Loucy (cell line): ENCODE results near the gene LHX5.

Experiments used
- H2AFZ ChIP-seq: fragments of 200-600 bp; sonication (generic); 2 replicates; pipeline ENCODE4 v1.6.0; 2016; ENCODE audit warnings: antibody characterized with exemption, mild to moderate bottlenecking, low read length, moderate library complexity
- H3F3A ChIP-seq: fragments of 200-600 bp; 2 replicates; pipeline ENCODE4 v1.6.0; 2016; ENCODE audit warnings: antibody characterized with exemption, low read depth, mild to moderate bottlenecking
- H3K27me3 ChIP-seq: fragments of 200-600 bp; sonication (generic); 2 replicates; pipeline ENCODE4 v1.6.1; 2014; ENCODE audit warnings: low read length, mild to moderate bottlenecking; ENCODE audit not compliant: insufficient read depth, poor library complexity, severe bottlenecking
- H3K36me3 ChIP-seq: fragments of 200-600 bp; sonication (generic); 2 replicates; pipeline ENCODE4 v1.6.1; 2016; ENCODE audit warnings: low read length; ENCODE audit not compliant: insufficient read depth
- H3K4me1 ChIP-seq: fragments of 200-600 bp; sonication (generic); 2 replicates; pipeline ENCODE4 v1.5.1; 2014; ENCODE audit warnings: low read length, mild to moderate bottlenecking; ENCODE audit not compliant: insufficient read depth, poor library complexity, severe bottlenecking
- H3K4me2 ChIP-seq: fragments of 200-600 bp; sonication (generic); 2 replicates; pipeline ENCODE4 v1.6.0; 2014; ENCODE audit warnings: antibody characterized with exemption, low read length, low read depth, mild to moderate bottlenecking; ENCODE audit not compliant: poor library complexity, severe bottlenecking
- H3K4me3 ChIP-seq: fragments of 200-600 bp; sonication (generic); 2 replicates; pipeline ENCODE4 v1.5.1; 2014; ENCODE audit warnings: low read length, mild to moderate bottlenecking, mixed read lengths; ENCODE audit not compliant: poor library complexity, severe bottlenecking
- H3K79me2 ChIP-seq: fragments of 200-600 bp; sonication (generic); 2 replicates; pipeline ENCODE4 v1.6.1; 2014; ENCODE audit warnings: low read length; ENCODE audit not compliant: insufficient read depth
- H3K9ac ChIP-seq: fragments of 200-600 bp; sonication (generic); 2 replicates; pipeline ENCODE4 v1.6.0; 2014; ENCODE audit warnings: mild to moderate bottlenecking, low read depth, low read length, moderate library complexity; ENCODE audit not compliant: poor library complexity, severe bottlenecking
- H3K9me2 ChIP-seq: fragments of 200-600 bp; sonication (generic); replicated peaks from 2 replicates; pipeline ENCODE4 v1.6.1; 2016; ENCODE audit warnings: low read depth, low read length, mixed read lengths
- H3K9me3 ChIP-seq: fragments of 200-600 bp; sonication (generic); 2 replicates; pipeline ENCODE4 v1.6.1; 2014; ENCODE audit warnings: mild to moderate bottlenecking, antibody characterized with exemption, low read length, low read depth; ENCODE audit not compliant: insufficient read depth
- H4K20me1 ChIP-seq: fragments of 200-600 bp; sonication (generic); 2 replicates; pipeline ENCODE4 v1.6.0; 2014; ENCODE audit warnings: antibody characterized with exemption, low read length, mild to moderate bottlenecking; ENCODE audit not compliant: insufficient read depth, poor library complexity, severe bottlenecking
- CTCF ChIP-seq: fragments of 200-600 bp; sonication (generic); conservative IDR thresholded peaks from 2 replicates; pipeline ENCODE4 v1.5.1; 2014; ENCODE audit warnings: mild to moderate bottlenecking, antibody characterized with exemption, low read length
- EZH2phosphoT487 ChIP-seq: fragments of 200-600 bp; IDR thresholded peaks from 2 replicates; pipeline ENCODE4 v1.6.1; 2018; ENCODE audit warnings: antibody characterized with exemption, mild to moderate bottlenecking, moderate library complexity, borderline replicate concordance

LHX5 gene

GRCh38 chr12:113438523-113439300, 33.0 kb downstream of the LHX5 start:
- no peak overlapping the region for H3K4me3 ChIP-seq
- H3K9me3 ChIP-seq = no peaks in the 10 kb centered on the region
- H2AFZ ChIP-seq = no peak overlapping the region
- H3K4me1 ChIP-seq = no peaks in the 10 kb centered on the region
- H3K9me2 ChIP-seq = no peaks in the 10 kb centered on the region
- no peaks in the 10 kb centered on the region for H3K27me3 ChIP-seq
- no peak overlapping the region for H3K9ac ChIP-seq
- H4K20me1 ChIP-seq = no peaks in the 10 kb centered on the region
- H3F3A ChIP-seq = no peaks in the 10 kb centered on the region
- H3K4me2 ChIP-seq = no peak overlapping the region
- no peaks in the 10 kb centered on the region for H3K79me2 ChIP-seq
- TF ChIP-seq EZH2phosphoT487 (no peak), CTCF (no peak)
- H3K36me3 ChIP-seq = no peaks in the 10 kb centered on the region

- Histone ChIP-seq H2AFZ (no peak overlapping the region), H3K9me3 (no peaks in the 10 kb centered on the region), H3F3A (no peaks in the 10 kb centered on the region), H3K4me3 (no peak overlapping the region), H3K4me2 (no peak overlapping the region), H3K36me3 (no peaks in the 10 kb centered on the region), H3K27me3 (no peaks in the 10 kb centered on the region), H3K9ac (no peak overlapping the region), H3K79me2 (no peaks in the 10 kb centered on the region), H3K4me1 (no peaks in the 10 kb centered on the region), H4K20me1 (no peaks in the 10 kb centered on the region), H3K9me2 (no peaks in the 10 kb centered on the region)
- no peak for TF ChIP-seq EZH2phosphoT487
These were observed 34.0 kb downstream of the LHX5 start for GRCh38 chr12:113437729-113438100.

- Histone ChIP-seq H3K79me2 (no peaks in the 10 kb centered on the region), H2AFZ (no peak overlapping the region), H3F3A (no peaks in the 10 kb centered on the region), H3K4me1 (no peaks in the 10 kb centered on the region), H3K36me3 (no peaks in the 10 kb centered on the region), H3K9me2 (no peaks in the 10 kb centered on the region), H3K4me3 (no peak overlapping the region), H3K9ac (no peak overlapping the region), H3K4me2 (no peak overlapping the region), H3K27me3 (no peaks in the 10 kb centered on the region), H3K9me3 (no peaks in the 10 kb centered on the region), H4K20me1 (no peaks in the 10 kb centered on the region)
- TF ChIP-seq EZH2phosphoT487 (no peak), CTCF (no peak)
These were observed 34.5 kb downstream of the LHX5 start for GRCh38 chr12:113436993-113437728.
